Measurements from ENCODE around the gene RPS8. TPM values are rescaled to one million over a fixed set of nuclear protein-coding genes. Genes with fewer than 3 reads are reported as not detected.

The RPS8 gene
- total and polyA plus RNA-seq, 2 of the 8 experiments (the other 6 are each of a cell fraction or from before 2014, with no cell fraction given): 2,261 to 2,407 TPM

DNA sequence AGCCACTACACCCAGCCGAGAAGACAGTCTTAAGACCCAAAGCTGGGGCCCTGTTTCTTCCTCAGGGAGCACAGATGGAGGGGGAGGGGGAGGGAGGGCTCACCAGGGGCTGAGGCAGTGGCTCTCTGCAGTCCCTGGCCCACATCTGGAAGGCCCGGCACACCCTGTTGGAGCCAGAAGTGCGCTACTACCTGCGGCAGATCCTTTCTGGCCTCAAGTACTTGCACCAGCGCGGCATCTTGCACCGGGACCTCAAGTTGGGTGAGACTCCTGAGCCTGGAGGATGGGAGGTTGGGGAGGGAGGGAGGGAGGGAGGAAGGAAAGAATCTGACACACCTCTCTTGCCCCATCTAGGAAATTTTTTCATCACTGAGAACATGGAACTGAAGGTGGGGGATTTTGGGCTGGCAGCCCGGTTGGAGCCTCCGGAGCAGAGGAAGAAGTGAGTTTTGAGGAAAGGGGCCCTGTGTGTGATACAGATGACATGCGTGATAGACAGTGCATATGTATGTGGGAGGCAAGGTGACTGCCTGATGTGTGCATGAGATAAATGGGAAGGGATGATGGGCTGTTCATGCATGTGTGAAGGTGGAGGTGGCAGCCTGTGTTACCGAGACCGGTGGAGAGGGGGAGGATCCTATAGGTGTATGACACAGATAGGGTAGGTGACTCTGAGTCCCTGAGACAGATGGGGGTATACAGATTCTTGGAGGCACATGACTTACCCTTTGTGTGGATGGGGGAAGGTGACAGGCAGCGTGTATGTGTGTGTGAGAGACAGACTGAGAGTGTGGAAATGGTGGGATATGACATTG lies 26.4 kb downstream of the RPS8 start:
- no peak overlapping the region for H3K4ac ChIP-seq (replicated peaks; ENCODE audit: insufficient read length, low read depth, low read length)
- DNase-seq (ENCODE audit: low read depth in 1 of 2, low spot score in 2 of 2) (no peak), FAIRE-seq (no peak)
- H3K9ac ChIP-seq (replicated peaks in 1 of 4; ENCODE audit: extremely low read depth in 1 of 4, low read depth in 3 of 4, low read length in 3 of 4): no peak overlapping the region
- peaks cover 0 to 10% of the 10 kb centered on the region in 2 experiments for H4K20me1 ChIP-seq (replicated peaks in 1 of 2; ENCODE audit: control insufficient read depth in 1 of 2, insufficient read depth in 2 of 2, low read length in 2 of 2)
- POLR2A ChIA-PET (ENCODE audit: partially characterized antibody): interaction anchor here (0.6 to 19.2 kb wide), 14 partner anchors 8 to 539 kb away, joined by 3 to 547 read pairs (median 7); partner anchors contain the start of genes BTBD19, RNU5D-1, RPS8 and UROD
- H3K27ac ChIP-seq (ENCODE audit: low read depth, low read length): no peak overlapping the region
- CTCF ChIA-PET (ENCODE audit: partially characterized antibody): interaction anchor here (0.6 to 5.4 kb wide), 10 partner anchors 8 to 630 kb away, joined by 3 to 33 read pairs (median 4); partner anchors contain the start of genes BEST4, BTBD19 and RPS8
- H3K18ac ChIP-seq (ENCODE audit: extremely low read depth, low read length): no peak overlapping the region
- no peak overlapping the region for H2BK5ac ChIP-seq (ENCODE audit: low read depth, low read length)
- H2BK120ac ChIP-seq (replicated peaks; ENCODE audit: low read depth, low read length): no peak overlapping the region
- no peaks in the 10 kb centered on the region for H3K9me3 ChIP-seq (ENCODE audit: insufficient read depth in 2 of 2, low read depth in 1 of 2, low read length in 1 of 2)
- H4K91ac ChIP-seq (replicated peaks; ENCODE audit: insufficient read length, low read length): no peak overlapping the region
- H2AK5ac ChIP-seq (ENCODE audit: low read depth, low read length): no peak overlapping the region
- peaks cover 0 to 10% (median 6%) of the 10 kb centered on the region in 4 experiments; a peak in 5 of 7 replicates for H3K4me1 ChIP-seq (replicated peaks in 1 of 4; ENCODE audit: control insufficient read depth in 3 of 4, insufficient read depth in 4 of 4, low read length in 3 of 4)
- no peak overlapping the region for H3K4me3 ChIP-seq (ENCODE audit: extremely low read depth in 1 of 4, insufficient read depth in 2 of 4, low read depth in 3 of 4, low read length in 4 of 4)
- H3K27me3 ChIP-seq (replicated peaks in 1 of 4; ENCODE audit: control insufficient read depth in 3 of 4, extremely low read depth in 1 of 4, insufficient read depth in 3 of 4, low read length in 3 of 4): peaks cover 0 to 5% (median 0%) of the 10 kb centered on the region in 4 experiments; a peak in 2 of 7 replicates
- H3K23ac ChIP-seq (ENCODE audit: insufficient read length): no peak overlapping the region
- H3K23me2 ChIP-seq (ENCODE audit: low read depth, low read length): peaks cover 7% of the 10 kb centered on the region; the same call in 1 of the 2 replicates
- H3K36me3 ChIP-seq (ENCODE audit: control insufficient read depth in 2 of 4, insufficient read depth in 4 of 4, low read length in 3 of 4): peaks cover 0 to 16% (median 10%) of the 10 kb centered on the region in 4 experiments; a peak in 5 of 8 replicates
- H2BK15ac ChIP-seq (ENCODE audit: low read length): no peak overlapping the region; the same call in 1 of the 2 replicates
- peak overlapping the region in 1 of 2 experiments; percentile 68; a peak in 2 of 4 replicates for H3K4me2 ChIP-seq (ENCODE audit: insufficient read depth in 1 of 2, low read depth in 2 of 2, low read length in 2 of 2)
- no peak overlapping the region for H3K14ac ChIP-seq (ENCODE audit: insufficient read length)
- no peak overlapping the region for H2BK20ac ChIP-seq (ENCODE audit: low read length)
- H3K56ac ChIP-seq (replicated peaks; ENCODE audit: insufficient read length, low read depth, low read length): no peak overlapping the region
- WGBS, 2 experiments (ENCODE audit: extremely low coverage in 1 of 2, insufficient coverage in 1 of 2, insufficient read length in 1 of 2, insufficient replicate concordance in 2 of 2, low coverage in 1 of 2, low lambda C conversion rate in 2 of 2, missing lambda C conversion rate in 1 of 2): 89% methylated on average over 12 of the region's 13 CpGs; no CpG with 5 or more reads in 1 of the 2 experiments
- no peaks in the 10 kb centered on the region for H3K79me2 ChIP-seq (ENCODE audit: control insufficient read depth in 1 of 2, insufficient read depth in 2 of 2, low read length in 2 of 2)
- H4K8ac ChIP-seq (ENCODE audit: extremely low read depth, insufficient read depth, low read length): no peak overlapping the region
- no peak overlapping the region for H4K5ac ChIP-seq (ENCODE audit: insufficient read length, low read depth, low read length)
- H2BK12ac ChIP-seq (ENCODE audit: low read depth, low read length): peak overlapping the region; percentile 30; the same call in 1 of the 2 replicates
- H3K79me1 ChIP-seq (ENCODE audit: low read depth, low read length): no peaks in the 10 kb centered on the region
- H2AFZ ChIP-seq (ENCODE audit: low read length): no peak overlapping the region
- TF ChIP-seq SP1 (IDR thresholded peaks at IDR 0.05; ENCODE audit: low read depth, low read length) (no peak), SUZ12 (IDR thresholded peaks at IDR 0.05; ENCODE audit: low read length) (no peak), SP2 (IDR thresholded peaks at IDR 0.05; ENCODE audit: low read length) (no peak), BRCA1 (IDR thresholded peaks at IDR 0.05; ENCODE audit: low read depth, low read length) (no peak), POLR2A (IDR thresholded peaks at IDR 0.05; ENCODE audit: control extremely low read depth in 1 of 2, low read depth in 2 of 2, low read length in 2 of 2) (no peak), E2F6 (IDR thresholded peaks at IDR 0.05) (no peak), NRF1 (IDR thresholded peaks at IDR 0.05; ENCODE audit: low read depth, low read length) (no peak), BCL11A (IDR thresholded peaks at IDR 0.05; ENCODE audit: low read depth in 2 of 2, low read length in 2 of 2) (no peak), SAP30 (IDR thresholded peaks at IDR 0.05; ENCODE audit: insufficient read depth, insufficient replicate concordance, low read length) (no peak), TCF12 (IDR thresholded peaks at IDR 0.05; ENCODE audit: low read depth, low read length) (no peak)
- TF ChIP-seq, protein P1, sequence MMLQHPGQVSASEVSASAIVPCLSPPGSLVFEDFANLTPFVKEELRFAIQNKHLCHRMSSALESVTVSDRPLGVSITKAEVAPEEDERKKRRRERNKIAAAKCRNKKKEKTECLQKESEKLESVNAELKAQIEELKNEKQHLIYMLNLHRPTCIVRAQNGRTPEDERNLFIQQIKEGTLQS (IDR thresholded peaks at IDR 0.05; ENCODE audit: insufficient read depth, low read depth, low read length): no peak
